GM19025 (cell line): Measurements from ENCODE around the gene SUN1.
"Not testable (repeated sequence)": the region's sequence is repeated elsewhere in the genome, so short reads cannot be mapped to it uniquely, and the experiment has no call there.

ENCODE experiments used
- ATAC-seq: cut with Tn5 transposase; IDR thresholded peaks from one replicate; pipeline ENCODE4 v1.9.1; 2021; ENCODE audit warnings: mild to moderate bottlenecking, low read depth, moderate library complexity; ENCODE audit not compliant: unreplicated experiment

Gene SUN1

DNA sequence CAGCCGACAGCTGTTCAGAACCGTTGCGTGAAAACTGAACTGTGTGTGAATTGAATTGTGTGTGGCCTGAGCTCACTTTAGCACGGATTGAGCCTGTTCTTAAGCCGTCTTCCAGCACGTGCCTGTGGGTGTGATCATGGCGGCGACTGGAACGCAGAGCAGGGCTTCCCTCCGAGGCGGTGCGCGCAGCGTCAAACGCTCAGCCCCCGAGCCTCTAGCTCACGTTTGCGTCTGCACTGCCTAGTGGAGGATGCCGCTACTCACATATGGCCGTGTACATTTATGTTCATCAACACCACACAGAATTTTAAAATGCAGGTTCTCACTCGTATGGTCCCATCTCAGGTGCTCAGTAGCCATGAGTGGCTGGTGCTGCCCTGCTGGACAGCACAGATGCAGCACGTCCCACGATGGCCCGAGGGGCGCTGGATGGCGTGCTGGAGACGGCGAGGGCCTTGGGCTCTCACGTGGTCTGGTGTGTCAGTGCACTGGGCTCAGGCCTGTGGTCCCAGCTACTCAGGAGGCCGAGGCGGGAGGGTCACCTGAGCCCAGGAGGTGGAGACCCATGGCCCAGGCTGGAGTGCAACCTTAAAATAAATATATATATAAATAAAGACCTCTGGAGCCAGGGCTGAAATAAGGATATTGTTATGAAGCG is 22.0 kb downstream of the SUN1 start:
- ATAC-seq = no peak

DNA sequence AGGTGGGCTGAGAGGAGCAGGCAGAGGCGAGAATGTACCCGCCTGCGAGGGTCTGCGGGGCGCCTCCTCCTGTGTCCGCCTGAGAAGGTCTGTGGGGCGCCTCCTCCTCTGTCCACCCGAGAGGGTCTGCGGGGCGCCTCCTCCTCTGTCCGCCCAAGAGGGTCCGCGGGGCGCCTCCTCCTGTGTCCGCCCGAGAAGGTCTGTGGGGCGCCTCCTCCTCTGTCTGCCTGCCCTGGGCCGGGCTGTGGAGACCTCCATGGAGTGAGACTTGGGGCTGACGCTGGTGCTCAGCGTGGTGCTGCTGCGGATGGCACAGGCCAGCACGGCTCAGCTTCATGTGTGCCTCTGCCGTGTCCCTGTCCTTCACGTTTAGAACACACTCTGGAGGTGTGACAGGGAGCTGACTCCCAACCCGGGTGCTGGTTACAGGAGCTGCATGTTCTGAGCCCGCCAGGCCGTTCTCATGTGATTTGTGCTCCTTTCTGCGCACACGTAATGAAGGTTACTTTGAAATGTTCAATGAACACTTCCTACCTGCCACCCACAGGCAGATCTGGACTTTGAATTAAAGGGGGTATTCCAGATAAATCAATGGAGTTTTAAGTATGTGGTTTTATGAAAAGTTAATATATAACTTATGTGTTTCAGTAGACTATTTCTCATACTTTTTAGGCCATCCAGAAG is 23.6 kb downstream of the SUN1 start:
- ATAC-seq = no peak

DNA sequence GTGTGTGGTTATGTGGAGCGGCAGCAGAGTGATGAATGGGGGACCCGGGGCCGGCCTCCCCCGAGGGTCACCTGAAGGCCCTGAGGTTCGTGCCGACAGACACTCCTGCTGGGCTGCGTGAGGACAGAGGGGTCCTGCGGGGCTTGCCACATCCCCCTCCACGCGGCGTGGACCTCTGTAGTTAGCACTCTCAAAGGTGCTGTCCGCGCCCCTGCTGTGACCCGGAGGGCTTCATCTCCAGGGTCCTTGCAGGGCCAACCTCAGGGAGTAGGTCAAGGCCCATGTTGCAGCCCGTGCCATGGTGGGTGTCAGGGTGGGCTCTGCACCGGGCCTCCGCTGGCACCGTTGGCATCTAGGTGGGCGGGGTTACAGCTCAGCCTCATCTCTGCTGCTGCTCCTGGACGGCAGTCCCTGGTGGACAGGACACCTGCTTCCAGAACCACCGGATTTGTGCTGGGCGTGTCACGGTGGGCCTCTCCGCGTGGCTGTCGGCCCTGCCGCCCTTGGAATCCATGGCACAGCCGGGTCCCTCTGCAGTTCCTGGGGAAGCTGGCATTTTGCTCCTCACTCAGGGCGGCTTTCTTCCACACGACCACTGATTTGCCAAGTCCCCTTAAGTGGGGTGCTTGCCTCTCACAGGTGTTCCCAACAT is 24.3 kb downstream of the SUN1 start:
- ATAC-seq = no peak

DNA sequence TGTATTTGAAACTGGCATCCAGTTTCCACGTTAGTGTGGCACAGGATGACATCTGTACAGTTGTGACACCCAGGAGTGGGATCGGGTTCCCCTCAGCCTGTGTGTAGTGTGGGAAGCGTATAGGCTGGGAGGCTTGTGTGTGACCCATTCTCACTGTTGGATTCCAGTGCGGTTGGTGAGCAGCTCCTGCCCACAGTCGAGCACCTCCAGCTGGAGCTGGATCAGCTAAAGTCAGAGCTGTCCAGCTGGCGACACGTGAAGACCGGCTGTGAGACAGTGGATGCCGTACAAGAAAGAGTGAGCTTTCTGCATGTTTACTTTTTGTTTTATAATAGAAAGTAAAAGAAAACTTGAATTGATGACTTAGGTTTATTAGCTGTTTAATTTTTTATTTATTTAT is 25.4 kb downstream of the SUN1 start:
- ATAC-seq = no peak

DNA sequence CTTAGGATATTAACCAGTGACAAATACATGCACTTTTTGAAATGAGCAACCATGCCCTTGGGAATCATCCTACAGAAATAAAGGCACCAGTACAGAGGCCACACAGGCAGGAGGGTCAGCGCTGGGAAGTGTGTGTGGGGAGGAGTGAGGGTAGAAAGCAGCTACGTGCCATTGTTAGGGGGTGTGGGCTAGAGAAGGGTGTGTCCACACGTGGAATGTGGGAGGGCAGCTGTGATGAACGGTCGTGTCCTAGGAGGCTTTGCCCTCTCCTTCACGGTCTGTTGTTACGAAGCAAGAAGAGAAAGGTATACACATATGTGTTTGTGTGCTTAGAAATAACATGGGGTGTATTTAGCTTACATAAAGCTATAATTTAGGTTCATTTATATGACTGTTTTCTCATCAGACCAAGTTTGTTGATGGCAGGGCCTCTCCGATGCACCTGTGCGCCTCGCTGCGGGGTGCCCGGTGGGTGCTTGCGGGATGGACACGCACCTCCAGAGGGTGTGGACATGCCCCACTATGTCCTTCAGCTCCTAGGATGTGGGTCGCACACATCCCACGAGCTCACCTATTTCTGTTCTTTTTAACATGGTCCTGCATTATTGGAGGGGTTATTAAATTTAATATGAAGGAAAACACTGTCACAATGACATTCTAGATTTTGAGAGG is 27.2 kb downstream of the SUN1 start:
- ATAC-seq = no peak

DNA sequence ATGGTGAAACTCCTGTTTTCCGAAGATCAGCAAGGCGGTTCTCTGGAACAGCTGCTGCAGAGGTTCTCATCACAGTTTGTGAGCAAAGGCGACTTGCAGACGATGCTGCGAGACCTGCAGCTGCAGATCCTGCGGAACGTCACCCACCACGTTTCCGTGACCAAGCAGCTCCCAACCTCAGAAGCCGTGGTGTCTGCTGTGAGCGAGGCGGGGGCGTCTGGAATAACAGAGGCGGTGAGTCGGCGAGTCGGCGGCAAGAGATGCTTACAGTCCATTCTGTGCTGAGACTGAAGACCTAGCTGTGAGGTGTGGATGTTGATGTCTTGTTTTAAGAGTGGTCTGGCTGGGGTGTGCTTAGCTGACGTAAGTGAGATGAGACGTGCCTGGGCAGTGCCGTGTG is 27.9 kb downstream of the SUN1 start:
- no peak for ATAC-seq

DNA sequence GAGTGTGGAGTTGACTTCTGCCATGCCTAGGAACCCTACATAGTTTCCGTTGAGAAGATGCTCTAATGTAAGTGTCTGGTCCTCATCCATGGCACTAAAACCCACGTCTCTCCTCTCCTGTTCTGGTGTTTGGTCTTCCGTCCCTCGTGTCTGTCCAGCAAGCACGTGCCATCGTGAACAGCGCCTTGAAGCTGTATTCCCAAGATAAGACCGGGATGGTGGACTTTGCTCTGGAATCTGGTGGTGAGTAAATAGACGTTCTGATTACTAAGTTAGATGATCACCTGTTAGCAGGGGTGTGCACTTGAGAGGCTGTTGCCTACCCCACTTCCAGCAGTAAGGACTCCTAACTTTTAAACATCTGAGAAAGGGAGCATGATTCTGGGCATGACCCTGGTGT is 28.9 kb downstream of the SUN1 start:
- ATAC-seq = no peak

DNA sequence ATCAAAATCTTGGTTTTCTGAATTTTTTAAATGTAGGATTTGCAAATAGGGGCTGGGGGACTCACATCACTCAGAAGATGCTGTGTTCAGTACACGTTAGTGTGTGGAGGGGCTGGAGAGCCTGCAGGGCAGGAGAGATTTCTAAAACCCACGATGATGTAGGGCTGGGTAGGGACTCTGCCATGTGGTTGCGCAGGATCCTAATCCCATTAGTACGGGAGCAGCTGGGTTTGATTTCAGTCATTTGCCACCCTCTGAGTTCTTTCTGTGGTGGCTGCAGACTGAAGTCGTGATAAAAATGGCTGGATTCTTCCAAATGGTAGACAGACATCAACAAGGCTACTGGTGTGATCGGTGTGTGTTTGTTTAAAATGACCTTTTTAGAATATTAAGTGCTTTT is 29.9 kb downstream of the SUN1 start:
- ATAC-seq = no peak

DNA sequence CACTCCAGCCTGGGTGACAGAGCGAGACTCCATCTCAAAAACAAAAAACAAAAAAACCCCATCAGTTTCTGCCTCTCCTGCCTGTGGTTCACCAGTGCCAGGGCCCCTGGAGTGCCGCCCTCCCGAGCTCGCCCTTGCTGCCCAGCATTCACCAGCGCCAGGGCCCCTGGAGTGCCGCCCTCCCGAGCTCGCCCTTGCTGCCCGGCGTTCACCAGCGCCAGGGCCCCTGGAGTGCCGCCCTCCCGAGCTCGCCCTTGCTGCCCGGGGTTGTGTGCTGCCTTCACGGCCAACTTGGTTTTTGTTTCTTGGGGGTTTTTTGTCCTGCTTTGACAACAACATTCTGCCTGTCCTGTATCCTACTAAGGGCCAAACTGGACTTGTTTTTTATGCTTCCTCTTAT is 30.8 kb downstream of the SUN1 start:
- no peak for ATAC-seq

DNA sequence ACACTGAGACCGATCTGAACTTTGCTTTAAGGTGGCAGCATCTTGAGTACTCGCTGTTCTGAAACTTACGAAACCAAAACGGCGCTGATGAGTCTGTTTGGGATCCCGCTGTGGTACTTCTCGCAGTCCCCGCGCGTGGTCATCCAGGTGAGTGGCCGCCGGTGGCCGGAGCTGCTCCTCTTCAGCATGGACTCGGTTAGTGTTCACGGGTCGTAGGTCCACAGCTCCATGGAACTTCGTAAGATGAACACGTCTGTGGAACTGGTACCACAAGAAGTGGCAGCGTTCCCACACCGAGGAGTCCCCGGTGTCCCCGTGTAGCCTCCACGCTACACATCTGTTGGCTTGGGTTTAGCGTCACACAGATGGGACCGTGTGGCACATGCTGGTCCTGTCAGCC is 33.6 kb downstream of the SUN1 start:
- no peak for ATAC-seq

DNA sequence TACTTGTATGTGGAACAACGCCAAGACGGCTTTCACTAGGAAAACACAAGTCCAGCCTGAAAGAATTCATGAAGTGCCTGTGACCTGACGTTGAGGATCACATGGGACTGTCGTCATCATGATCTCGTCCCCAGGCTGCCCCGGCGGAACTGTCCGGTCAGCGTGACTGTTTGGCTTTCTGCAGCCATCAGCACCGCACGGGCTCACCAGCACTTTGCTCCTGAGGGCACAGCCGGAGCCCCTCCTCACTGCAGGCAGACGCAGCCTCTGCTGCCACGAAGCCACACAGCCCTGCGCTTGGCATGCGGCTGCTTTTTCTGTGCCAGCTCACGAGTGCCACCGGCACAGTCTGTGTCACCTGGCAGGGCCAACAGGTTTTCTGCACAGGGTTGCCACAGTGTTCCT is 34.7 kb downstream of the SUN1 start:
- ATAC-seq = no peak

DNA sequence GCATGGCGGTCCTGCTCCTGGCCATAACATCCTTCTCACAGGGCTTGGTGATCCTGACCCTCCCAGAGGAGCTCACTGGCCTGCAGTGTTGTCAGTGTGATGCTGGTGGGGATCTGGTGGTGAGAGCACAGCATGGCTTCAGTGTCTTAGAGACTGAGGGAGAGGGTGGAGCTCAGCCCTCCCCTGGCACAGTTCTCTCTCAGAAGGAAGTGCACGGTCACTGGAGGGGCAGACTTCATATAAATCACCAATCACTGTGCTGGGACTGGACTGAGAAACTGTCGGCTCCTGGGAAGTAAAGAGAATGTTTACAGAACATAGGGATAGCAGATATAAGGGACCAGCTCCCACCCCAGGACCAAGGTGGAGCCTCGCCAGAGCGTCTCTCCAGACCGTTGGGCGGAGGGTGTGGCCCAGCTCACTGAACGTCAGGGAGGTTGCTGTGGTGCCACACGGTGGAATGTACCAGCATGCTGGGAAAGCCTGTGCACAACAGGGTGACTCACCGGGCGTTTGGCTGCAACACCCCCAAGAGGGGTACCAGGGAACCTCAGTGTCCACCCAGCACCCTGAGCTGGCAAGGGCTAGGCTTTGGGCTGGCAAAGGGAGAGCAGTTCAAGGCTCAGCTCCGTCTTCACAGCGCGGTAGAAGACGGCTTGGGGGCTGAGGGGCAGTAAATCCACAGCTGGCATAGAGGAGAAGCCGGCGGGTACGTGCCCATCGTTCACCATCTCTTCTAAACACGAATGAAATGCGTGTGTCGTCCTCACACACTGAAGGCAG is 35.3 kb downstream of the SUN1 start:
- no peak for ATAC-seq

DNA sequence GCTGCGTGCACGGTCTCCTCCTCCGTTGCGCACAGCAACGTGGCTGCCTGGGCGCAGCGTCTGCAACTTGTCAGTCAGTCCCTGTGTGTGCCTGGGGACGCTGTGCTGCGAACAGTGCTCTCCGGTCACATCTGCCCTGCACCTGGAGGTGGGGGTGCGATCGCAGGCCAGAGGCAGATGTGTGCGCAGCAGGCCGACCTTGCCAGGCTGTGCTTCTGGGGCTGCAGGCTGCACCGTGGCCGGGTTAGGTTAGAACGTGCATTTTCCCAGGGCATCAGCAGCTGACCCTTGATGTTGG is 35.9 kb downstream of the SUN1 start:
- no peak for ATAC-seq

DNA sequence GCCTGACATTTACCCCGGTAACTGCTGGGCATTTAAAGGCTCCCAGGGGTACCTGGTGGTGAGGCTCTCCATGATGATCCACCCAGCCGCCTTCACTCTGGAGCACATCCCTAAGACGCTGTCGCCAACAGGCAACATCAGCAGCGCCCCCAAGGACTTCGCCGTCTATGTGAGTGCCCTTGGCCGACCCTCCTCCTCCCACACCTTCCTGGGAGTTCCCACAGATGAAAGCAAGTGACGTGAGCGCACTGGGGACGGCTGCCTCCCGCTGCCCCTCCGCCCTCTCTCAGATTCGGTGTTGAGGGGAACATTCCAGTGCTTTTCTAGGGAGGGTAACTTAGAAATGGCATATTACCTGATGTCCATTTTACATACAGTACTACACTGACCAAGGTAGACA is 37.1 kb downstream of the SUN1 start:
- no peak for ATAC-seq

DNA sequence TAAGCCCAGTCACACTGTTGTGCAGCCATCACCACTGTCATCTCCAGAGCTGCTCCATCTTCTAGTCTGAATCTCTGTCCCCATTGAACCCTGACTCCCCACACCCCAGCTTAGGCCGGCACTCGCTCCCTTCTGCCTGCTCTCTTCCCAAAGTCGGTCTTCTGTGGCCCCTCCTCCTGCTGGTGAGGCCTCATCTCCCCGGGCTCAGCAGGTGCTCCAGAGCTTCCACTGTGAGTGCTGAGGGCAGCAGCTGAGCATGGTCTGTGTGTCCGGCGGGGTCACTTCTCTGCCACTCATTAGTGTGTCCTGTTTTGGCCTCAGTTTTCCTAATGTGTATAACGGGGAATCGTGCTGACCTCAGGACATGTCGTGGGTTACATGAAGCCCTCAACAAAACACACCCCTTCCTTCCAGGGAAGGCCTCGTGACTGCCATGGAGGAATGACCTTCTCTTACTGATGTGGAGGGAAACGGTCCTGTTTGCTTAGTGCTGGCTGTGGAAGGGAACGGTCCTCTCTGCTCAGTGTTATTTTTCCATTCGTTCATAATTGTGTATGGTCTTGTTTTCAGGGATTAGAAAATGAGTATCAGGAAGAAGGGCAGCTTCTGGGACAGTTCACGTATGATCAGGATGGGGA is 39.7 kb downstream of the SUN1 start:
- ATAC-seq = no peak

DNA sequence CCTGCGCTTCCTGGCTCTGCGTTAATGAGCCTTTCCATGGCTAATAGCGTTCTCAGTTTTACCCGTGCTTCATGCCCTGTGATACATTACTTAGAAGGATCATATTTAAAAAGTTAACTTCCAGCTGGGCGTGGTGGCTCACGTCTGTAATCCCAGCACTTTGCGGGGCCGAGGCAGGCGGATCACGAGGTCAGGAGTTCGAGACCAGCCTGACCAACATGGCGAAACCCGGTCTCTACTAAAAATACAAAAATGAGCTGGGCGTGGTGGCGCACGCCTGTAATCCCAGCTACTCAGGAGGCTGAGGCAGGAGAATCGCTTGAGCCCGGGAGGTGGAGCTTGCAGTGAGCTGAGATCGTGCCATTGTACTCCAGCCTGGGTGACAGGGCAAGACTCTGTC is 40.4 kb downstream of the SUN1 start:
- not testable (repeated sequence) for ATAC-seq

DNA sequence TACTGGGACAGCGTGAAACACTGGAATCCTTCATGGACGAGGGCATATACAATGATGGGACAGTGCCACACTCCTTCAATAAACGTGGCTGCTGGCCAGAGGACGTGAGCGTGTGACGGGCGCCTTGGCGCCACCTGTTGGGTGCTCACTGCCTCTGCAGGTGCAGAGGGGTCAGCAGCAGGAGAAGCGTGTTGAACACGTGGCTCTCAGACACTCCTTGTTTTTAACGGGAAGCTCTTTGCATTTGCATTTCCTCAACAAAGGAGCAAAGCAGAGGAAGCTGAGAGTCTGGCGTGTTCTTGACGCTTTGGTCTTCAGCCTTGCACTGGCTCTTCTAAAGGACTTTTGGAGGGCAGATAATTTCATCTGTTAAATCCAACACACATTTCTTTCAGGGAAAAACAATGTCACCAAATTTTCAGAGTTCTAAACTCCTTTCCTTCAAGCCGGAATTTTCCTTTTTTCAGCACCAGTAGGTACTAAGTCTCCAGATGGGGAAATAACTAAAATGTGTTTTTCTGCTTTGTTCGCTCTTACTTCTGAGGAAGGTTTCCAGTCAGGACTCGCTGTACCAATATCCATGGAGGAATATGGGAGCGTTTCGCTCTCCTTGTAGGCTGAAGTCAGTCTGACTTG is 41.2 kb downstream of the SUN1 start:
- no peak for ATAC-seq

DNA sequence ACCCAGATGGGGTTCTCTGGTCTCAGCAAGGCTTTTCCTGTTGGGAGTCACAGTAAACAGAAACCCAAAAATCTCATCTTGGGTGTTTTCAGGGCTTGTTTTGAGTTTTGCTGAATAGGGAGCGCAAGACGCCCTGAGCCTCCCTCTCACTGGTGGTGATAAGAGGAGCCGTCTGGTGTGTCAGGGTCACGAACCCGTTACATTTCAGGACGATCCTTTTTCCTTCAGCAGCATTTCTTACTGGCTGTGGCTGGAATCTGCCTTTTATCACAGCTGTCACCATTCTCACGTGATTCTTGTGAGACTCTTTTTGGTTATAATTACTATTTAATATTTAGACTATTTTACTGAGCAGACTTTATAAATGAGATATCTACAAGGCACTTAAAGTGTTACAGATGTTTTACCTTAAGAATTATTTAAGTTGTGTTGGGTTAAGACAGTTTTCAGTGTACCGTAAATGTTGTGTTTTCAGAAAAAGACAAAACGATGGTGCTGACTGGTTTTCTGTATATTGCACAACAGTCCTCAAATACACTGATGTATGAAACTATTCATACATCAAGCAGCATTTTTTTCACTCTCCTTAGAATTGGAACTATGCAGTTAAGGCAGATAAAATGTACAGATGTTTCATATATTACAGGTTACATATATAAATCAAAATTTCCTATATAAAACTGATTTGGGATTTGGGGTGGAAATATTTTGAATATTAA is 41.9 kb downstream of the SUN1 start:
- ATAC-seq = no peak

DNA sequence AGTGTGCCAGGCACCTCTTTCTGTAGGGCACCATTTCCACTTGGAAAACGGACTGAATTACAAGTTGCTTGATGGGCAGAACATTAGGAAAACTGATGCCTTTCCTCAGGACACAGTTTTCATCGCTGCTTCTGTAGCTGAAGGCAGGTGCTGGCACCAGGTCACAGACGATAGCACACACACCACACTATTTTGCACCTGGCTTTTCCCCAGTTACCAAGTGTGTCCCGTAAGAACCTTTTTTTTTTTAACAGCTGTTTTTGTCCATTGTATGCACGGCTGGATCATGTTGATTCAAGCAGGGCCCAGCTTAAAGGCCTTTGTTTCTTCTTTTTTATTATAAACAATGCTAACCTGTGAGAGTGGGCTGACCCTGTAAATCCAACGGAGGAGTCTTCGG is 42.8 kb downstream of the SUN1 start:
- ATAC-seq = no peak
